Measurements from ENCODE around the gene PLXNB1. TPM values are rescaled to one million over a fixed set of nuclear protein-coding genes. Genes with fewer than 3 reads are reported as not detected.
A peak's percentile ranks its signal among the peaks of the same experiment; 100 is the strongest.
"Not testable (repeated sequence)": the region's sequence is repeated elsewhere in the genome, so short reads cannot be mapped to it uniquely, and the experiment has no call there.

Gene PLXNB1
- total RNA-seq, 1 experiment from 2014 or later: 149 TPM

DNA sequence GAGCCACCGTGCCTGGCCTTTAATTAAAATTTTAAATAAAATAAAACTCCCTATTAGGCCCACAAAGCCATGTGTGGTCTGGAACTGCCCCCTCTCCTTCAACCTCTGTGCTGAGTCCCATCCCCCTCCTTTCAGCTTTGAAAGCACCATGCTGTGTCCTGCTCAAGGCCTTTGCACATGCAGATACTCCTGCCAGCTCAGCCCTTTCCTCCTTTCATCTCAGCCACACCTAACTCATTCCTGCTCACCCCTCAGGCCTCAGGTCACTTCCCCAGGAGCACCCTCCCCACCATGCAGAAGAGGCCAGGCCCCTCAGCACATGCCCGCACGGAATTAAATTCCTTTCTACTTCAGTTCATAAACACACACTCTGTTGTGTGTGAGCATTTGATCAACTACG, 44.7 kb upstream of the PLXNB1 start:
- Mint-ChIP-seq H3K36me3 (ENCODE audit: insufficient read depth, unreplicated experiment) (peaks cover 23% of the 10 kb centered on the region), H3K27me3 (ENCODE audit: insufficient read depth, unreplicated experiment) (no peaks in the 10 kb centered on the region), H3K9me3 (ENCODE audit: unreplicated experiment) (no peaks in the 10 kb centered on the region), H3K27ac (ENCODE audit: unreplicated experiment) (peak overlapping the region; percentile 78), H3K4me3 (ENCODE audit: unreplicated experiment) (peak overlapping the region; percentile 38), H3K4me1 (ENCODE audit: low read depth, unreplicated experiment) (peaks cover 20% of the 10 kb centered on the region)
- H3K9me3 ChIP-seq: no peaks in the 10 kb centered on the region
- TF ChIP-seq, protein P1, sequence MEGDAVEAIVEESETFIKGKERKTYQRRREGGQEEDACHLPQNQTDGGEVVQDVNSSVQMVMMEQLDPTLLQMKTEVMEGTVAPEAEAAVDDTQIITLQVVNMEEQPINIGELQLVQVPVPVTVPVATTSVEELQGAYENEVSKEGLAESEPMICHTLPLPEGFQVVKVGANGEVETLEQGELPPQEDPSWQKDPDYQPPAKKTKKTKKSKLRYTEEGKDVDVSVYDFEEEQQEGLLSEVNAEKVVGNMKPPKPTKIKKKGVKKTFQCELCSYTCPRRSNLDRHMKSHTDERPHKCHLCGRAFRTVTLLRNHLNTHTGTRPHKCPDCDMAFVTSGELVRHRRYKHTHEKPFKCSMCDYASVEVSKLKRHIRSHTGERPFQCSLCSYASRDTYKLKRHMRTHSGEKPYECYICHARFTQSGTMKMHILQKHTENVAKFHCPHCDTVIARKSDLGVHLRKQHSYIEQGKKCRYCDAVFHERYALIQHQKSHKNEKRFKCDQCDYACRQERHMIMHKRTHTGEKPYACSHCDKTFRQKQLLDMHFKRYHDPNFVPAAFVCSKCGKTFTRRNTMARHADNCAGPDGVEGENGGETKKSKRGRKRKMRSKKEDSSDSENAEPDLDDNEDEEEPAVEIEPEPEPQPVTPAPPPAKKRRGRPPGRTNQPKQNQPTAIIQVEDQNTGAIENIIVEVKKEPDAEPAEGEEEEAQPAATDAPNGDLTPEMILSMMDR (IDR thresholded peaks at IDR 0.05; ENCODE audit: insufficient read depth in 1 of 2, low read depth in 1 of 2, low read length in 1 of 2, severe bottlenecking in 1 of 2, unreplicated experiment in 1 of 2): no peak
- no peak overlapping the region for H3K4me3 ChIP-seq (ENCODE audit: low read depth, low read length)
- H3K36me3 ChIP-seq (ENCODE audit: control insufficient read depth, insufficient read depth, low read length): no peaks in the 10 kb centered on the region
- POLR2A ChIA-PET: no interaction called here
- intact Hi-C loops (cut with micrococcal nuclease; ENCODE audit: unreplicated experiment): no loop called here
- H3K4me1 ChIP-seq: peaks cover 22% of the 10 kb centered on the region; the same call in 1 of the 2 replicates
- BruUV-seq (replicated peaks): no TSS peak
- CTCF ChIA-PET: interaction anchor here (2.9 kb wide), 1 partner anchor 33 kb away, joined by 77 read pairs; no protein-coding TSS in a partner anchor
- DNase-seq: peak in 1 of 2 experiments; percentile 65
- no peaks in the 10 kb centered on the region for H3K27me3 ChIP-seq (replicated peaks; ENCODE audit: control insufficient read depth, insufficient read depth, low read length)

DNA sequence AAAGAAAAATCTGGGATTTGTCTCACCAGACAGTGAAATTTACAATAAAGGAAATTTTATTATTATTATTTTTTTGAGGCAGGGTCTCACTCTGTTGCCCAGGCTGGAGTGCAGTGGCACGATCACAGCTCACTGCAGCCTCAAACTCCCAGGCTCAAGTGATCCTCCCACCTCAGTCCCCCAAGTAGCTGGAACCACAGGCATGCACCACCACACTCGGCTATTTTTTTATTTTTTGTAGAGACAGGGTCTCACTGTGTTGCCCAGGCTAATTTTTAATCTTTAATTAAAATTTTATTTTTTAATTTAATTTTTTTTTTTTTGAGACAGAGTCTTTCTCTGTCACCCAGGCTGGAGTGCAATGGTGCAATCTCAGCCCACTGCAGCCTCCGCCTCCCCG, 44.1 kb upstream of the PLXNB1 start:
- ChIA-PET POLR2A (interaction anchor here (0.7 to 2.1 kb wide), 10 partner anchors 9 to 243 kb away, joined by 3 to 21 read pairs (median 4); partner anchors contain the start of genes ATRIP, CCDC51, IP6K2 and TMA7), CTCF (interaction anchor here (0.7 to 2.9 kb wide), 16 partner anchors 8 to 188 kb away, joined by 3 to 77 read pairs (median 7); partner anchors contain the start of genes ATRIP, CELSR3, PFKFB4 and SHISA5)
- DNase-seq; H3K27me3 ChIP-seq (replicated peaks; ENCODE audit: control insufficient read depth, insufficient read depth, low read length); H3K27me3 Mint-ChIP-seq (ENCODE audit: insufficient read depth, unreplicated experiment); H3K9me3 ChIP-seq; H3K36me3 ChIP-seq (ENCODE audit: control insufficient read depth, insufficient read depth, low read length); H3K4me3 ChIP-seq (ENCODE audit: low read depth, low read length); H3K9me3 Mint-ChIP-seq (ENCODE audit: unreplicated experiment); intact Hi-C loops (cut with micrococcal nuclease; ENCODE audit: unreplicated experiment): not testable (repeated sequence)
- peaks cover 22% of the 10 kb centered on the region; the same call in 1 of the 2 replicates for H3K4me1 ChIP-seq
- Mint-ChIP-seq H3K36me3 (ENCODE audit: insufficient read depth, unreplicated experiment) (peaks cover 29% of the 10 kb centered on the region), H3K4me3 (ENCODE audit: unreplicated experiment) (peak overlapping the region; percentile 88), H3K4me1 (ENCODE audit: low read depth, unreplicated experiment) (peaks cover 20% of the 10 kb centered on the region), H3K27ac (ENCODE audit: unreplicated experiment) (peak overlapping the region; percentile 97)
- BruUV-seq (replicated peaks): TSS peak; percentile 89

DNA sequence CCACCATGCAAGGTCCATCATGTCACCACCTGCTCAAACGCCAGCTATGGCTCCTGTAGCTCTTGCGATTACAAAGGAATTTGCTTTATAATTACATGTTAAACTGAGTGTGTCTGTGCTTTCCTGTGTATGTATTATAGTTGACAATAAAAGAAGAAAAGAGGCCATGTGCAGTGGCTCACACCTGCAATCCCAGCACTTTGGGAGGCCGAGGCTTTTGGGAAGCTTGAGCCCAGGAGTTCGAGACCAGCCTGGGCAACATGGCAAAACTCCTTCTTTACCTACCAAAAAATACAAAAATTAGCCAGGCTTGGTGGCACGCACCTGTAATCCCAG, 43.7 kb upstream of the PLXNB1 start:
- no peak overlapping the region; the same call in 1 of the 2 replicates for H3K4me3 ChIP-seq (ENCODE audit: low read depth, low read length)
- no peaks in the 10 kb centered on the region for H3K27me3 ChIP-seq (replicated peaks; ENCODE audit: control insufficient read depth, insufficient read depth, low read length)
- no peaks in the 10 kb centered on the region for H3K27me3 Mint-ChIP-seq (ENCODE audit: insufficient read depth, unreplicated experiment)
- peak overlapping the region; percentile 88 for H3K4me3 Mint-ChIP-seq (ENCODE audit: unreplicated experiment)
- H3K27ac Mint-ChIP-seq (ENCODE audit: unreplicated experiment): peak overlapping the region; percentile 97
- no peaks in the 10 kb centered on the region for H3K36me3 ChIP-seq (ENCODE audit: control insufficient read depth, insufficient read depth, low read length)
- TF ChIP-seq, protein P1 (IDR thresholded peaks at IDR 0.05; ENCODE audit: insufficient read depth in 1 of 2, low read depth in 1 of 2, low read length in 1 of 2, severe bottlenecking in 1 of 2, unreplicated experiment in 1 of 2): no peak
- ChIA-PET POLR2A (interaction anchor here (0.5 to 2.1 kb wide), 21 partner anchors 9 to 621 kb away, joined by 3 to 21 read pairs (median 3); partner anchors contain the start of genes ATRIP, CCDC51, IP6K2 and PFKFB4), CTCF (interaction anchor here (0.6 to 2.9 kb wide), 21 partner anchors 9 to 189 kb away, joined by 3 to 77 read pairs (median 7); partner anchors contain the start of genes ATRIP, CCDC51, CELSR3 and PFKFB4)
- no peak for DNase-seq
- no TSS peak for BruUV-seq (replicated peaks)
- H3K36me3 Mint-ChIP-seq (ENCODE audit: insufficient read depth, unreplicated experiment): peaks cover 34% of the 10 kb centered on the region
- H3K9me3 ChIP-seq: no peaks in the 10 kb centered on the region
- no peaks in the 10 kb centered on the region for H3K9me3 Mint-ChIP-seq (ENCODE audit: unreplicated experiment)
- peaks cover 22% of the 10 kb centered on the region; the same call in 1 of the 2 replicates for H3K4me1 ChIP-seq
- peaks cover 20% of the 10 kb centered on the region for H3K4me1 Mint-ChIP-seq (ENCODE audit: low read depth, unreplicated experiment)
- intact Hi-C loops (cut with micrococcal nuclease; ENCODE audit: unreplicated experiment): loop anchor here (1.0 kb wide), 2 partner anchors 8 to 34 kb away; no protein-coding TSS in a partner anchor
